ENCODE data around the gene IDH3B. TPM values are rescaled to one million over a fixed set of nuclear protein-coding genes. Genes with fewer than 3 reads are reported as not detected.

IDH3B gene
- total and polyA plus RNA-seq, 2 of the 8 experiments (the other 6 are each of a cell fraction or from before 2014, with no cell fraction given): 110 to 167 TPM

DNA sequence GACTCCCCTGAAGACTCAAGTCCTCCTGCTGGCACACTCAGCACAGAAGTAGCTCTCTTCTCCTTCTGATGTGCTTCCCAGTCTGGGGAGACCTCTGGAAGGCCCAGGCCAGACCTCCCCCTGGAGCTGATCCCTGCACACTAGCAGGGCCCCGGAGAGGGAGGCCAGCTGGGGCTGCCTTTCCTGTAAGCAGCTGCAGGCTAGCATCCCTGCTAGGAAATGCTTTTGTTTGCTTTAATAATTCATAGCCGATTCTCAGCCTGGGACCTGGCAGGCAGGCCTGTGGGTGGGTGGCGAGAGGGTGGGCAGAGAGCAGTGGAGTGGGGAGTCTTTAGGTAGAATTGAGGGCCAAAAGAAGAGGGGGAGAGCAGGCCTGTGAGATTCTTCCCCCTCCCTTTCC is 33.8 kb upstream of the IDH3B start (continued):
- TF ChIP-seq, protein P1, sequence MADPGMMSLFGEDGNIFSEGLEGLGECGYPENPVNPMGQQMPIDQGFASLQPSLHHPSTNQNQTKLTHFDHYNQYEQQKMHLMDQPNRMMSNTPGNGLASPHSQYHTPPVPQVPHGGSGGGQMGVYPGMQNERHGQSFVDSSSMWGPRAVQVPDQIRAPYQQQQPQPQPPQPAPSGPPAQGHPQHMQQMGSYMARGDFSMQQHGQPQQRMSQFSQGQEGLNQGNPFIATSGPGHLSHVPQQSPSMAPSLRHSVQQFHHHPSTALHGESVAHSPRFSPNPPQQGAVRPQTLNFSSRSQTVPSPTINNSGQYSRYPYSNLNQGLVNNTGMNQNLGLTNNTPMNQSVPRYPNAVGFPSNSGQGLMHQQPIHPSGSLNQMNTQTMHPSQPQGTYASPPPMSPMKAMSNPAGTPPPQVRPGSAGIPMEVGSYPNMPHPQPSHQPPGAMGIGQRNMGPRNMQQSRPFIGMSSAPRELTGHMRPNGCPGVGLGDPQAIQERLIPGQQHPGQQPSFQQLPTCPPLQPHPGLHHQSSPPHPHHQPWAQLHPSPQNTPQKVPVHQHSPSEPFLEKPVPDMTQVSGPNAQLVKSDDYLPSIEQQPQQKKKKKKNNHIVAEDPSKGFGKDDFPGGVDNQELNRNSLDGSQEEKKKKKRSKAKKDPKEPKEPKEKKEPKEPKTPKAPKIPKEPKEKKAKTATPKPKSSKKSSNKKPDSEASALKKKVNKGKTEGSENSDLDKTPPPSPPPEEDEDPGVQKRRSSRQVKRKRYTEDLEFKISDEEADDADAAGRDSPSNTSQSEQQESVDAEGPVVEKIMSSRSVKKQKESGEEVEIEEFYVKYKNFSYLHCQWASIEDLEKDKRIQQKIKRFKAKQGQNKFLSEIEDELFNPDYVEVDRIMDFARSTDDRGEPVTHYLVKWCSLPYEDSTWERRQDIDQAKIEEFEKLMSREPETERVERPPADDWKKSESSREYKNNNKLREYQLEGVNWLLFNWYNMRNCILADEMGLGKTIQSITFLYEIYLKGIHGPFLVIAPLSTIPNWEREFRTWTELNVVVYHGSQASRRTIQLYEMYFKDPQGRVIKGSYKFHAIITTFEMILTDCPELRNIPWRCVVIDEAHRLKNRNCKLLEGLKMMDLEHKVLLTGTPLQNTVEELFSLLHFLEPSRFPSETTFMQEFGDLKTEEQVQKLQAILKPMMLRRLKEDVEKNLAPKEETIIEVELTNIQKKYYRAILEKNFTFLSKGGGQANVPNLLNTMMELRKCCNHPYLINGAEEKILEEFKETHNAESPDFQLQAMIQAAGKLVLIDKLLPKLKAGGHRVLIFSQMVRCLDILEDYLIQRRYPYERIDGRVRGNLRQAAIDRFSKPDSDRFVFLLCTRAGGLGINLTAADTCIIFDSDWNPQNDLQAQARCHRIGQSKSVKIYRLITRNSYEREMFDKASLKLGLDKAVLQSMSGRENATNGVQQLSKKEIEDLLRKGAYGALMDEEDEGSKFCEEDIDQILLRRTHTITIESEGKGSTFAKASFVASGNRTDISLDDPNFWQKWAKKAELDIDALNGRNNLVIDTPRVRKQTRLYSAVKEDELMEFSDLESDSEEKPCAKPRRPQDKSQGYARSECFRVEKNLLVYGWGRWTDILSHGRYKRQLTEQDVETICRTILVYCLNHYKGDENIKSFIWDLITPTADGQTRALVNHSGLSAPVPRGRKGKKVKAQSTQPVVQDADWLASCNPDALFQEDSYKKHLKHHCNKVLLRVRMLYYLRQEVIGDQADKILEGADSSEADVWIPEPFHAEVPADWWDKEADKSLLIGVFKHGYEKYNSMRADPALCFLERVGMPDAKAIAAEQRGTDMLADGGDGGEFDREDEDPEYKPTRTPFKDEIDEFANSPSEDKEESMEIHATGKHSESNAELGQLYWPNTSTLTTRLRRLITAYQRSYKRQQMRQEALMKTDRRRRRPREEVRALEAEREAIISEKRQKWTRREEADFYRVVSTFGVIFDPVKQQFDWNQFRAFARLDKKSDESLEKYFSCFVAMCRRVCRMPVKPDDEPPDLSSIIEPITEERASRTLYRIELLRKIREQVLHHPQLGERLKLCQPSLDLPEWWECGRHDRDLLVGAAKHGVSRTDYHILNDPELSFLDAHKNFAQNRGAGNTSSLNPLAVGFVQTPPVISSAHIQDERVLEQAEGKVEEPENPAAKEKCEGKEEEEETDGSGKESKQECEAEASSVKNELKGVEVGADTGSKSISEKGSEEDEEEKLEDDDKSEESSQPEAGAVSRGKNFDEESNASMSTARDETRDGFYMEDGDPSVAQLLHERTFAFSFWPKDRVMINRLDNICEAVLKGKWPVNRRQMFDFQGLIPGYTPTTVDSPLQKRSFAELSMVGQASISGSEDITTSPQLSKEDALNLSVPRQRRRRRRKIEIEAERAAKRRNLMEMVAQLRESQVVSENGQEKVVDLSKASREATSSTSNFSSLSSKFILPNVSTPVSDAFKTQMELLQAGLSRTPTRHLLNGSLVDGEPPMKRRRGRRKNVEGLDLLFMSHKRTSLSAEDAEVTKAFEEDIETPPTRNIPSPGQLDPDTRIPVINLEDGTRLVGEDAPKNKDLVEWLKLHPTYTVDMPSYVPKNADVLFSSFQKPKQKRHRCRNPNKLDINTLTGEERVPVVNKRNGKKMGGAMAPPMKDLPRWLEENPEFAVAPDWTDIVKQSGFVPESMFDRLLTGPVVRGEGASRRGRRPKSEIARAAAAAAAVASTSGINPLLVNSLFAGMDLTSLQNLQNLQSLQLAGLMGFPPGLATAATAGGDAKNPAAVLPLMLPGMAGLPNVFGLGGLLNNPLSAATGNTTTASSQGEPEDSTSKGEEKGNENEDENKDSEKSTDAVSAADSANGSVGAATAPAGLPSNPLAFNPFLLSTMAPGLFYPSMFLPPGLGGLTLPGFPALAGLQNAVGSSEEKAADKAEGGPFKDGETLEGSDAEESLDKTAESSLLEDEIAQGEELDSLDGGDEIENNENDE (IDR thresholded peaks at IDR 0.05; ENCODE audit: insufficient replicate concordance, low read length): no peak
- TF ChIP-seq GABPA (IDR thresholded peaks at IDR 0.05; ENCODE audit: borderline replicate concordance, insufficient read depth, low read length) (no peak), POU5F1 (IDR thresholded peaks at IDR 0.05; ENCODE audit: low read depth, low read length) (no peak), CEBPB (IDR thresholded peaks at IDR 0.05; ENCODE audit: low read depth, low read length) (no peak)
- TF ChIP-seq, protein P2, sequence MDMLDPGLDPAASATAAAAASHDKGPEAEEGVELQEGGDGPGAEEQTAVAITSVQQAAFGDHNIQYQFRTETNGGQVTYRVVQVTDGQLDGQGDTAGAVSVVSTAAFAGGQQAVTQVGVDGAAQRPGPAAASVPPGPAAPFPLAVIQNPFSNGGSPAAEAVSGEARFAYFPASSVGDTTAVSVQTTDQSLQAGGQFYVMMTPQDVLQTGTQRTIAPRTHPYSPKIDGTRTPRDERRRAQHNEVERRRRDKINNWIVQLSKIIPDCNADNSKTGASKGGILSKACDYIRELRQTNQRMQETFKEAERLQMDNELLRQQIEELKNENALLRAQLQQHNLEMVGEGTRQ (IDR thresholded peaks at IDR 0.05; ENCODE audit: low read length): no peak

Data from H1 (cell line).